ENCODE data around the gene NFKBIB. TPM values are rescaled to one million over a fixed set of nuclear protein-coding genes. Genes with fewer than 3 reads are reported as not detected.

Gene NFKBIB
- total and polyA plus RNA-seq, 7 donors, result 21.9 to 109 (median 41.0) TPM

Other genes with a start within 250 kb of the NFKBIB start
- under 1 TPM; 0.32 to 0.64 (median 0.52) TPM for gene CAPN12, start 155.5 kb upstream of the NFKBIB start, total RNA-seq
- under 1 TPM; 0.27 to 0.35 (median 0.34) TPM for gene CAPN12, start 155.5 kb upstream of the NFKBIB start, polyA plus RNA-seq
- gene LGALS7, start 126.5 kb upstream of the NFKBIB start, total RNA-seq, result not detected
- not detected for gene LGALS7, start 126.5 kb upstream of the NFKBIB start, polyA plus RNA-seq
- not detected for gene LGALS7B, start 110.8 kb upstream of the NFKBIB start, total RNA-seq
- under 1 TPM in 1 of 3 donors, not detected in 2; 0.91 TPM for gene LGALS7B, start 110.8 kb upstream of the NFKBIB start, polyA plus RNA-seq
- gene LGALS4, start 87.0 kb upstream of the NFKBIB start, total RNA-seq, result 1 to 10 TPM in 2 of 4 donors, under 1 TPM in 2; 0.62 to 2.0 (median 0.98) TPM
- gene LGALS4, start 87.0 kb upstream of the NFKBIB start, polyA plus RNA-seq, result under 1 TPM; 0.31 to 0.77 (median 0.53) TPM
- gene ECH1, start 68.2 kb upstream of the NFKBIB start, total RNA-seq, result 100 to 1,000 TPM; 279 to 572 (median 404) TPM
- gene ECH1, start 68.2 kb upstream of the NFKBIB start, polyA plus RNA-seq, result 100 to 1,000 TPM; 512 to 649 (median 601) TPM
- gene HNRNPL, start 50.0 kb upstream of the NFKBIB start, total RNA-seq, result 100 to 1,000 TPM; 151 to 229 (median 198) TPM
- 100 to 1,000 TPM; 109 to 215 (median 191) TPM for gene HNRNPL, start 50.0 kb upstream of the NFKBIB start, polyA plus RNA-seq
- gene RINL, start 21.7 kb upstream of the NFKBIB start, total RNA-seq, result 1 to 10 TPM; 1.5 to 4.8 (median 2.2) TPM
- gene RINL, start 21.7 kb upstream of the NFKBIB start, polyA plus RNA-seq, result 1 to 10 TPM; 2.2 to 3.4 (median 2.2) TPM
- 100 to 1,000 TPM; 133 to 180 (median 147) TPM for gene SIRT2, start 351 bp upstream of the NFKBIB start, total RNA-seq
- 100 to 1,000 TPM; 140 to 260 (median 204) TPM for gene SIRT2, start 351 bp upstream of the NFKBIB start, polyA plus RNA-seq
- gene CCER2, start 12.2 kb downstream of the NFKBIB start, total RNA-seq, result 1 to 10 TPM in 2 of 4 donors, under 1 TPM in 1, not detected in 1; 0.25 to 1.1 (median 1.0) TPM
- gene CCER2, start 12.2 kb downstream of the NFKBIB start, polyA plus RNA-seq, result under 1 TPM; 0.14 to 0.77 (median 0.21) TPM
- 10 to 100 TPM; 15.1 to 17.8 (median 16.8) TPM for gene SARS2, start 30.8 kb downstream of the NFKBIB start, total RNA-seq
- 10 to 100 TPM; 13.3 to 19.8 (median 17.0) TPM for gene SARS2, start 30.8 kb downstream of the NFKBIB start, polyA plus RNA-seq
- 10 to 100 TPM; 33.8 to 70.6 (median 42.4) TPM for gene MRPS12, start 31.0 kb downstream of the NFKBIB start, total RNA-seq
- gene MRPS12, start 31.0 kb downstream of the NFKBIB start, polyA plus RNA-seq, result 100 to 1,000 TPM in 1 of 3 donors, 10 to 100 TPM in 2; 70.5 to 175 (median 71.4) TPM
- 1 to 10 TPM; 1.6 to 4.3 (median 2.3) TPM for gene FBXO17, start 75.8 kb downstream of the NFKBIB start, total RNA-seq
- gene FBXO17, start 75.8 kb downstream of the NFKBIB start, polyA plus RNA-seq, result 1 to 10 TPM; 1.7 to 3.3 (median 1.8) TPM
- 10 to 100 TPM in 1 of 4 donors, 1 to 10 TPM in 1, under 1 TPM in 2; 0.42 to 10.7 (median 0.99) TPM for gene FBXO27, start 132.6 kb downstream of the NFKBIB start, total RNA-seq
- under 1 TPM; 0.03 to 0.77 (median 0.14) TPM for gene FBXO27, start 132.6 kb downstream of the NFKBIB start, polyA plus RNA-seq
- gene ACP7, start 184.4 kb downstream of the NFKBIB start, total RNA-seq, result not detected
- gene ACP7, start 184.4 kb downstream of the NFKBIB start, polyA plus RNA-seq, result under 1 TPM in 1 of 3 donors, not detected in 2; 0.07 TPM
- 10 to 100 TPM; 10.6 to 17.3 (median 11.6) TPM for gene PAK4, start 225.8 kb downstream of the NFKBIB start, total RNA-seq
- gene PAK4, start 225.8 kb downstream of the NFKBIB start, polyA plus RNA-seq, result 10 to 100 TPM in 2 of 3 donors, 1 to 10 TPM in 1; 7.2 to 22.0 (median 16.5) TPM

All from psoas muscle (tissue), 7 donors.